Measurements from ENCODE around the gene SMYD3. TPM values are rescaled to one million over a fixed set of nuclear protein-coding genes. Genes with fewer than 3 reads are reported as not detected.
"Not testable (repeated sequence)": the region's sequence is repeated elsewhere in the genome, so short reads cannot be mapped to it uniquely, and the experiment has no call there.

SMYD3 gene
- total RNA-seq, 1 donor from 2014 or later = 46.7 TPM

DNA sequence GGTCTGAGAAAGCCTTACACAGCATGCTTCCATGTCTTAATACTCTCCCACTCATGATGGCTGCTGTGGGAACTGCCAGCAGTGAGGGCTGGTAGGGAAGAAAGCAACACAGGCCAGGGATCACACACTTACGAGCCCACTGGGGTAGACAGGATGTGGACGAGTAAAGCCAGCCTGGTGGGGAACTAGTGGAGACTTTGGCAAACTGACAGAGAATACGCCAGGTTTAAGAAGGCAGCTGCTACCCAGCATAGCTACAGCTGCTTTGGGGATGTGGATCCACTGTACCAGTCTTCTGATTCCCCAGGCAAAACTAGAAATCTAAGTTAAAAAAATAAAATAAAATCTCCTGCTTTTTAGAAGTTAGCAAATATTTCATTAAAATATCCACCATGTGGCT, 664.0 kb downstream of the SMYD3 start:
- DNase-seq (ENCODE audit: low spot score) = no peak

DNA sequence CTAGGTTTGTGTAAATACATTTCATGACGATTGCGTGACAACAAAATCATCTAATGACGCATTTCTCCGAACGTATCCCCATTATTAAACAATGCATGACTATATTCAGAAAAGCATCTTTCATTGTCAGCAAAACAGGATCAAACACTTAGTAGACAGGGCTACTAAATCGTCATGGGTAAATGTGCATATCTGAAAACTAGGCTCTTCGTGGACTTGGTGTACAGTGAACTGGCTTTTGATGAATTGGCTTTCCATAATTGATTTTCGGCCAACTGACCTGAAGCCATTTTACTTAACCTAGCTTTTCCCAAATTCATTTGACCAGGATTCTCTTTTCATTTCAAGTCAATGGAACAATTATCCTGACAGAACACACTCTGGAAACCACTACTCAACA, 665.0 kb downstream of the SMYD3 start:
- DNase-seq (ENCODE audit: low spot score) = no peak

DNA sequence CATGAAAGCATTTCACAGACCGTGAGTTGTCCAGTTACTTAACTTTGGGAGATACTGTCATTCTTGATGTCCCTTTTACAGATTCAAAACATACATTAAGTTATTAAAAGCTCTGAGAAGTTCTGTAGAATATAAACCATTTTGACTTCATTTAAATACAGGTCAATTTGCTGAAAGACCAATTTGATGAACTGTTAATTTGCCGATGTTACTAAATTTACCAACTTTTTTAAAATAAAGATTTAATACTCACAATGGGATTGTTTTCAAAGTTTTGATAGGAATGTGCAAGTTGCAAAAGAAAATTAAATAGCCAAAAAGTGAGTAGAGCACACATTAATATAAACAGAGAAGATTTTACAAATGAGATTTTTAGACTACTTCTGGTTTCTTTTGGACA, 666.1 kb downstream of the SMYD3 start:
- DNase-seq (ENCODE audit: low spot score) = no peak

DNA sequence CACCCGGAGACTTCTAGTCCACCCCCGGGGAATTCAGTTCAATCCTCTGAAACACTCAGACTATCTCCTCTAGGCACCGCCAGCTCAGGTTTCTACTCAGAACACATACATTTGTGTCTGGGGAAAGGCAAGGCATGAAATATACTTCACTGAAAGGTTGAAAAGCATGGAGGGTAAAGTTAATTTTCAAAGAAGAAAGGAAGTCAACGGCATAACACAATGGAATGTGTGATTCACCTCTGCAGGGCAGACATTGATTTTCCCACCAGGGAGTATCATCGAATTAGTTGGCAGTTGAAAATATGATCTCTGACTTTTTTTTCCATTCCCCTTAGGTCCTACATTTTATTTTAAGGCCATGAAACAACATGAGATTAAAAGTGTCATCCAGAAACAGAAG, 669.4 kb downstream of the SMYD3 start:
- DNase-seq (ENCODE audit: low spot score) = no peak

DNA sequence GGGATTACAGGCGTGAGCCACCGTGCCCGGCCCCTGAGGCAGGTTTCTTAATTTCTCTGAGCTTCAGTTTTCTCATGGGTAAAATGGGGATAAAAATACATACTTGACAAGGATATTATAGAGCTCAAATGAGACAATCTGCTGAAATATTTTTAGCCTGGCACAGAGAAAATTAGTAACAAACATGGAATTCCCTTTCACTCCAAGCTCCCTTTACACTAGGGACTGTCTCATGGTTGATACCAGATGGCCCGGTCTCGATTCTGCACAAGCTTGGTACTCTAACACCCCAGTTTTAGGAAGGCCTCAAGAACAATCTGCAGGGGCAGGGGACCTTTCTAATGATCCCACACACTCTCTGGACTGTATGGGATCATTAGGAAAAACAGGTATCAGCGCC, 671.7 kb downstream of the SMYD3 start:
- no peak for DNase-seq (ENCODE audit: low spot score)

DNA sequence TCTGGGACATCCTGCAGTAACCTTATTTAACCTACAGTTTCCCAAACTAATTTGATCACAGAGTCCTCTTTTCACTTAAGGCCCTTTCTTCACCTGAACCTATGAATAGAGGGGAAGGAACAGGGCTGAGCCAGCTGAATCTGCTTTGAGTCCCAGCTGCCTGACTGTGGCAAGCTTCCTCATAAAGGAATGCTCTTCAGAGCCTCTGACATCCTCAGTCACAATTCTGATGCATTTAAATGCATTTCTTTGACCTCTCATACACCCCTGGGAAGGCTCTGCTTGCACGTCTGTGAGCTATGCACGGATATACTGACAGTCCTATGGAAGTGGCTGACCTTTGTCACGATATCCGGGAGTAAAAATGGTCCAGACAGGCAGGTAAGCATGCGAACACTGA, 673.1 kb downstream of the SMYD3 start:
- DNase-seq (ENCODE audit: low spot score) = no peak

DNA sequence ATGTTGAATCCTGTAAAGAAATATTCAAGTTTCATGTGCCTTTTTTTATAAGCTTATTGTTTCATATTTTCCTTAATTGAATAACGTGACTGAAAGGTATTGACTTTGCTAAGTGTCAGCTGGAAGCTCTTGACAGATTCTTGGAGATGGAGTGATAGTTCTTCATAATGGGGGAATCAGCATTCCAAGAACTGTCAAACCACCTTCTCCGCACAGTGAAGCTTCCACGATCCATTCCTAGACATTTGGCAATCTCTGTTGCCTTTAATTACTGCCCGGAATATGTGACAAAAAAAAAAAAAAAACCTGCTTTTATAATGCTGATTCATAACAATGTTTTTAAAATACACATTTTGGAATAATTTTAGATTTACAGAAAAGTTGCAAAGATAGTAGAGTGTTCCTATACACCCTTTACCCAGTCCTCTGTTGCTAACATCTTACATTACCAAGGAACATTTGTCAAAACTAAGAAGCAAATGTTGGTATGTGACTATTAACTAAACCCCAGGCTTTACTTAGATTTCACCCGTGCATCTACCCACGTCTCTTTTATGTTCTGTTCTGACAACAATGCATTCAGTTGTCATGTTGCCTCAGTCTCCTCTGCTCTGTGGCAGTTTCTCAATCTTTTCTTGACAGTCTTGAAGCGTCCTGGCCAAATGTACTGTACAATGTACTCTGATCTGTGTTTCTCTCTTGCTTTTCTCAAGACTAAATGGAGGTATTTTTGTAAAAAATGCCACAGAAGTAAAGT, 674.1 kb downstream of the SMYD3 start:
- no peak for DNase-seq (ENCODE audit: low spot score)

DNA sequence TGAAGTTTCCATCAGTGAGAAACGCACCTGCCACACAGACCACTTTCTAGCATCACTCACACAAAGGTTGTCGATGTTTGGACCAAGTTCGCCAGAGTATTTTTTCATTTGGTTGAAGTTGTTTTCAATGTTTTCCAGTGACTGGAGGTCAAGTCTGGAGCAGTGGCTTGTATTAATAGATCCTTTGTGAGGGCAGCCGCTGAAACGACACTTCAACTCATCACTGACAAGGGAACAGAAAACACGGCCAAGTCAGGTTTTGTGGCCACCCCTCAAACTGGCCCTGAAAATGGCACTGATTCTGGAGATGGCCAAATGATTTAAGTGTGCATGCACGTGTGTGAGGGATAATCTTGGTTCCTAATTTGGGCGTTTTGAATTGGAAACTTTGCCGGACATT, 675.6 kb downstream of the SMYD3 start:
- DNase-seq (ENCODE audit: low spot score) = no peak

DNA sequence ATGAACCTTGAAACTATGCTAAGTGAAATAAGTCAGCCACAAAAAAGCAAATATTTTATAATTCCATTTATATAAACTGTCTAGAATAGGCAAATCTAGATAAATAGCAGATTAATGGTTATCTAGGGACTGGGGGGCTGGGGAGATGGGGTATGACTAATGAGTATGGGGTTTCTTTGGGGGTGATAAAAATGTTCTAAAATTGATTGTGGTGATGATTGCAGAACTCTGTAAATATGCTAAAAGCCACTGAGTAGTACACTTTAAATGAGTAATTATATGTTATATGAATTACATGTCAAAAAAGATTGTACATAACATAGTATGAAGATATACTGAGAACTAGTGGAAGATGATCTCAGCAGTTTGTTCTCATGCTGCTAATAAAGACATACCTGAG, 677.3 kb downstream of the SMYD3 start:
- no peak for DNase-seq (ENCODE audit: low spot score)

DNA sequence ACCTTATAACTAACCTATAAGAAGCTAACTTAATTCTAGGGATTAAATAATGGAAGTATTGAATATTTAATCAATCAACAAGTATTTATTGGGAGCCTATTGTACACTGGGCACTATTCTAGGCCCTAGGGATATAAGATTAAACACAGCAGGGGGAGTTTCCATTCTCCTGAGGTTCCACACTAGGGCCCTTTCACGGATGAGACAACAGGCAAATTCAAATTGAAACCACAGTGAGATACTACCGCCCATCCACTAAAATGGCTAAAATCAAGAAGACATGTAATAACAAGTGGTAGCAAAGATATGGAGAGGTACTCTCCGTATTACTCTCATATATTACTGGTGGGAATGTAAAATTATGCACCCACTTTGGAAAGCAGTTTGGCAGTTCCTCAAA, 677.9 kb downstream of the SMYD3 start:
- no peak for DNase-seq (ENCODE audit: low spot score)

DNA sequence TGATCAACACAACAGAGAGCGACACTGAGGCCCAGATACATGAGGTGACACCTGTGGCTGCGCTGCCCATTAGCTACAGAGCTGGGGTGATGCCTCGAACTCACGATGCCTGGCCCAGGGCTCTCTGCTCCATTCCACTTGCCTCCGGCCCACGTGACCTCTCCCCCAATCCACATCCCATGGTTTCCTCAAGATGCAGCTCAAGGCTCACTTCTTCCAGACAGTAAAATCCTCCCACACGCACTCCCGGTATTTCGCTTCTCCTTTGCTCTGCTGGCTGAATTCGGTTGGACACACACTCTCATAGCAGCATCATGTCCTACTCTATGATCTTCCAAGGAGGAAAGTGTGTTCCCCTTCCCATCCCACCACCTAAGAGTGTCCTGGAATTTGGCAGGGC, 679.8 kb downstream of the SMYD3 start:
- no peak for DNase-seq (ENCODE audit: low spot score)

DNA sequence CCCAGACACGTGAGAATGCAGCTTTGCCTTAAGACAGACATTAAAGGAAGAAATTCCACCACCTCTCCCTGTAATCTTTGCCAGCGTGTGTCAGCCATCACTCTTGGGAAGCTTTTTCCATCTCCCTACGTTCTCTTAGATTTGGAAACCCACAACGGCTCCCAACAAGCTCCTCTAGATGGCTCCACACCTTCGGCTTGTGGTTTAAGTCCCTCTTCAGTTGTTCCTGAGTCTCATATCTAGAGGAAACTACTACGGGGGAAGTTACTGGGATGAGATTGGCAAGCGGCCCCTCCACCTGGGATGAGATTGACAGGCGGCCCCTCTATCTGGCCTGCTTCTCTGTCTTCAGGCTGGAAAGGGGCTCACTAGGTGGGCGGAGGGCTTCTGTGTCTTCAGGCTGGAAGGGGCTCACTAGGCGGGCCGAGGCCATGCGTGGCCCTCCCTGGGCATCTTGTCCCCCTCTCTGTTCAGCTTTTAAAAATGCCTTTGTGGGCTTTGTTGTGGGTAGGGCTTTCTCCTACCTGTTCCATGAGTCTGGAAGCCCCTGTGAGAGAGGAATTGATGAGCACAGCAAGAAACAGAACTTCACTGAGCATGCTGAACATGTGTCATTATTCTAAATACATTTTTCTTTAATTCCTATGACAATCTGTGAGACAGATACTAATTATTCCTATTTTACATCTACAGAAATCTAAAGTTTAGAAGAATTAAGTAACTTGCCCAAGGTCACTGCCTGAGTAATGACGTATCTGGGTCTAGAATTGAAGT, 681.8 kb downstream of the SMYD3 start:
- peak; percentile 39 for DNase-seq (ENCODE audit: low spot score)

DNA sequence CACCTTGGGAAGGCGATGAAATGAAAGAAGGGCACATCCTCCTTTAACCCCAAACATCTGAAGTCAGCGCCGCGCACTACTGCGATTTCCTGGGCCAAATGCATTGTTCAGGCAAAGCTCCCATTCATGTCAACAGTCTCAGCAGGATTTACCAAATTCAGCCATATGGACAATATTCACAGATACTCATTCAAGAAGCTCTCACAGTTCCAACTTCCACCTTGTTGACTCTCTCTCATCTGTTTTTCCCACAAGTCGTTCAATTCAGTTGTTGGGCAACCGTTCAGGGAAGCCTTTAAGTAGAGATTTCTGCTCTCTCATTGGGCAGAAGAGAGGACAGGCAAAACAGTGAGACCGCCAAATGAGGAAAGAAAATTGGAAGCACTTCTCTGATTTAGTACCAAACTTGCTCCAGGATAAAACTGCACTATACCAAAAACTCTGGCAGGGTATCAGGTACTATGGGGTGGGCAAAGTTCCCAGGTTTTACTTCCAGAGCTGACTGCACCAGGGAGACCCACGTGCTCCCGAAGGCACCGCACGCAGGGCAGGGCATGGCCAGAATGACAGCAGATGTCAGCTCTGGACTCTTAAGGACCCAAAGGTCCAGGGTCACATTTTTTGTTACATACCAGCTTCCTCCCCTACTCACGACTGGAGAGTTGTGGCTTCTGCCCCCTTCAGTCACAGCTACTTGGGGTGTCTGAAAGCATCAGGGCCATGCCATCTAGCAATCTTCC, 683.5 kb downstream of the SMYD3 start:
- DNase-seq (ENCODE audit: low spot score) = no peak

DNA sequence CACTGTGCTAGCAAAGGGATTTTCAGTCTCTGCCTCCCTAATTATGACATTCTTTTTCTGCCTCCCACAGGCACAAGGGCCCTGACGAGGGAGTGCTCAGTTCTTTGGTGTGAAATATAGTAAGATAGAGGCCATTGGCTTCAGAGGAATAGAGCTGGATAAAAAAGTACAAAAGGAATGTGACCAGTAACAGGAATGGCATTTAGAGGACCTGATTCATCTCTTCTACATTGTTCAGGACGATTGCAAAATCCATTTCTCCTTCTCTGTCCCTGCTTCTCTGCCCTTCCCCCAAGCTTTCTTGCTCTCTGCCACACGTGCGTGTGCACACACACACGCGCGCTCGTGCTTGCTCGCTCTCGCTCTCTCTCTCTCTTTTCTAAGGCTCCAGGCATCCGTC, 684.1 kb downstream of the SMYD3 start:
- peak; percentile 48 for DNase-seq (ENCODE audit: low spot score)

DNA sequence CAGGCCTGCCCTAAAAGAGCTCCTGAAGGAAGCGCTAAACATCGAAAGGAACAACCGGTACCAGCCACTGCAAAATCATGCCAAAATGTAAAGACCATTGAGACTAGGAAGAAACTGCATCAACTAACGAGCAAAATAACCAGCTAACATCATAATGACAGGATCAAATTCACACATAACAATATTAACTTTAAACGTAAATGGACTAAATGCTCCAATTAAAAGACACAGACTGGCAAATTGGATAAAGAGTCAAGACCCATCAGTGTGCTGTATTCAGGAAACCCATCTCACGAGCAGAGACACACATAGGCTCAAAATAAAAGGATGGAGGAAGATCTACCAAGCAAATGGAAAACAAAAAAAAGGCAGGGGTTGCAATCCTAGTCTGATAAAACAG, 688.7 kb downstream of the SMYD3 start:
- DNase-seq (ENCODE audit: low spot score) = not testable (repeated sequence)

DNA sequence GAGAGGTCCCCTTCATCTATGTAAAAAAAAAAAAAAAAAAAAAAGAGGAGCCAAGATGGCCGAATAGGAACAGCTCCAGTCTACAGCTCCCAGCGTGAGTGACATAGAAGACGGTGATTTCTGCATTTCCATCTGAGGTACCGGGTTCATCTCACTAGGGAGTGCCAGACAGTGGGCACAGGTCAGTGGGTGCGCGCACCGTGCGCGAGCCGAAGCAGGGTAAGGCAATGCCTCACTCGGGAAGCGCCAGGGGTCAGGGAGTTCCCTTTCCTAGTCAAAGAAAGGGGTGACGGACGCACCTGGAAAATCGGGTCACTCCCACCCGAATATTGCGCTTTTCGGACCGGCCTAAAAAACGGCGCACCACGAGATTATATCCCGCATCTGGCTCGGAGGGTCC, 690.6 kb downstream of the SMYD3 start:
- DNase-seq (ENCODE audit: low spot score) = not testable (repeated sequence)

DNA sequence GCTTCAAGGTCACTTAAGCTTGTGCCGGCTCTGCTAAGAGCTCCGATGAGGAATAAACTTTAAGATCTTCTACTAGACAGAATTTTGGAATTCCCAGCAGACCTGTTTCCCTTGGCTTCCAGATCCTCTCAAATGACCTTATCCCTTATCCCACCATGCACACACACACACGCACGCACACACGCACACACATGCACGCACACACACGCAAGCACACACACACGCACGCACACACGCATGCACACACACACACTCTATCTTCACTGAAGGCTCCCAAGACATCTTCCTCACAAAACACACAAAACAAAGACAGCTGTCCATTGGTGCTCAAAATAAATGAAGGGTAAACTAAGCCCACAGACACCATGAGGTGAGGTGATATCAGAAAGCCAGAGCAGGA, 692.4 kb downstream of the SMYD3 start:
- DNase-seq (ENCODE audit: low spot score) = no peak

DNA sequence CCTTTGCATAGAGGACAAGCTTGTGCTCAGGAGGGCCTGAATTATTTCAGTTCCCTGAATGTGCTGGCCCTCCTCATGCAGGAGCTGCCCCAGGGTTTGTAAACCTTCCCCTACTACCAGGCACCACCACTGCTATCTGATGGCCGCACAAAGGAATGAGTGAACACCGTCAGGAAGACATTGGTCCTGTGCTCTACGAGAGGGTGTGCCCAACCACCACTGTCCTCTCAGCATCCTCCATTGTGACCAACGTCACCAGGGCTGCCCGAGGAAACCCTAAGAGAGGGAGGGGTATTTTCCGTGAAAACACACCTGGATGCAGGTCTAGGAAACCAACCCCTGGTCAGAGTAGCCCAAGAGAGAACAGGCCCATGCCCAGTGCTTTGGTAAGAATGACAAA, 694.8 kb downstream of the SMYD3 start:
- no peak for DNase-seq (ENCODE audit: low spot score)

DNA sequence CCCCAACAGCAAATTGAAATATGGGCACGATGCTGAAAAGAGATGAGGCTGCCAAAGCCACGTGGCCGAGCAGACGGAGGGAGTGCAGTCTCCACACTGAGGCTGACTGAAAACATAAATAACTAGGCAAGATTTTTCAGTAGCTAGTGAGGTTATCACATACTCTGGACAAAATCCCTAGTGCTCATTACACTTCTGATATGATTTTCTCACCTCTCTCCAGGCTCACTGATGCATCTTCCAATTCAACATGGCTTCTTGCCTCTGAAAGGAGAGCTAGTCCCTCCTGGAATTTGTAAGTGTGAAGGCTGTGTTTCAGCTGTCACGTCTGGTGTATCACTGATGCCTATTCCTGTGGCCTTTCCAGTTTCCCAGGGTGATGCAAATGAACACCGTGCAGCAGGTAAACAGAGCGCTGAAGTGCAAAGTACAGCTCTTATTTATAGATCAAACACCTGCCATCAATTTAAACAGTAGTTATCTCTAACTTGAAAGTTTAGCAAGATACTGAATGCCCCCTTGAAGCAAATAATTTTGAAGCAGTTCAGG, 696.2 kb downstream of the SMYD3 start:
- DNase-seq (ENCODE audit: low spot score) = peak; percentile 28

DNA sequence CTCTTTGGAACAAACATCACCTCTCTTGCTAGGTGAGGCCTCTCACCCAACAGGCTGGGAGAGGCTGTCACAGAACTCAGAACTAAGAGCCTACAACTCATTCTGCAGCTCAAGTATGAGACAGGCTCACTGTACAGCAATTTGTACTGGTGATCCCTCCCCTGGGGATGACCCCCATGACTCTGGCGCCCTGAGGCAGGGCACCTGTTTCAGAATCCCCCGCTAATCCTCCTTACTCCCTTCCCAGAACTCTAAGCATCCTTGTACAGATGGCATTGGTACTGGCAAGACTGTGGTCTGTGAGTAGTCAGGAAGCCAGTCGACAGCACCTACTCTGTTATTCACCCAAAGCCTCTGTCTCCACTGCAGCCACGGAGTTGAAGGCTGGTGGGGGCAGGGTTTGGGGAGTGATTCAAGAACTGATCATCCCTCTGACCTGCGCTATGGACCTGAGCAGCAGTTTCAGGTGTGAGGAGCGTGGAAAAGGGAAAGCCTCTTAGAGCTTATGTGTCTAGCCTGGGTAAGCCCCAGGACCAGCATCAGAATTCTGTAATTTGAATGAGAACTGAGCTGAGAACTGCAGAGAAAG, 696.8 kb downstream of the SMYD3 start:
- DNase-seq (ENCODE audit: low spot score) = no peak

DNA sequence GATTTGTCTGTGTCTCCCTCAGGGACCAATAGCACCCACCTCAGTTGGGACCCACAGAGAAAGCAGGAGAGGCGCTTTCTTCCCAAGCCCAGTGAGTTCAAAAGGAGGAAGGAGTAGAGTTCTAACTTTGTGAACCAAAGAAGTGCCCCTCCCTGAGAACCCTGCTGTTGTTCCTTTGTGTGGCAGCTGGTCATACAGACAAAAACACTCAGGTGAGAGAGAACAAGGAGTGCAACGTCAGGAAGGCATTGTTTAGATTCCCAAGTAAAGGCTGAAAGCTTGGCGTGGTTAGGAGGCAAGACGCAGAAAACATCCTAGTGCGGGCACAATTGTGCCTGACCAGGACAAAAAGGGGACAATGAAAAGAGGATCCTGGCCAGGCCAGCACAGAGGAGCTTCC, 697.7 kb downstream of the SMYD3 start:
- DNase-seq (ENCODE audit: low spot score) = no peak
